GM19324 (cell line): Measurements from ENCODE around the gene MAPK8.

ENCODE experiments used
- ATAC-seq: cut with Tn5 transposase; IDR thresholded peaks from one replicate; pipeline ENCODE4 v1.9.1; 2021; ENCODE audit warnings: mild to moderate bottlenecking, moderate library complexity; ENCODE audit not compliant: unreplicated experiment, low FRiP score

MAPK8 gene

DNA sequence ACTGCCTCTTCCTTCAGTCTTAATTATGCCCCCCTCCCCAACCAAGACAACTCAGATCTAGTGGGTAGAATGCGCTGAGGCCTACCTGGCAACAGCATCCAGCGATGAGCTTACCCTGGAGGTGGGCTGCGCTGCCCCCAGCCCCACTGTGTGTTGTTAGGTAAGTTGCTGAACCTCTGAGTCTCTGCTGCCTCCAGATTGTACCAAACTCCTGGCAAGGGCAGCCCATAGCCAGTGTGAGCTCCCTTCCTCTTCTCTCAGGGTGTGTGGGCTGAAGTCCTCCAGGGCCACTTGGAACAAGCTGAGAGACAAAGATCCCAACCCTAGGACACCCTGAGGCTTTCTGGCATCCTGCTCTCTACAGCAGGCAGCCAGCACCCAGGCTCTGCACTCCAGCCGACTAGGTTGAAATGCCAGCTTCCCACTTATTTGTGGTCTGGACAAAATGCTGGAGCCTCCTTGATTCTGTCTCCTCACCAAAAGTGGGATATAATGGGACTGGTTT, 163.1 kb downstream of the MAPK8 start:
- no peak for ATAC-seq

DNA sequence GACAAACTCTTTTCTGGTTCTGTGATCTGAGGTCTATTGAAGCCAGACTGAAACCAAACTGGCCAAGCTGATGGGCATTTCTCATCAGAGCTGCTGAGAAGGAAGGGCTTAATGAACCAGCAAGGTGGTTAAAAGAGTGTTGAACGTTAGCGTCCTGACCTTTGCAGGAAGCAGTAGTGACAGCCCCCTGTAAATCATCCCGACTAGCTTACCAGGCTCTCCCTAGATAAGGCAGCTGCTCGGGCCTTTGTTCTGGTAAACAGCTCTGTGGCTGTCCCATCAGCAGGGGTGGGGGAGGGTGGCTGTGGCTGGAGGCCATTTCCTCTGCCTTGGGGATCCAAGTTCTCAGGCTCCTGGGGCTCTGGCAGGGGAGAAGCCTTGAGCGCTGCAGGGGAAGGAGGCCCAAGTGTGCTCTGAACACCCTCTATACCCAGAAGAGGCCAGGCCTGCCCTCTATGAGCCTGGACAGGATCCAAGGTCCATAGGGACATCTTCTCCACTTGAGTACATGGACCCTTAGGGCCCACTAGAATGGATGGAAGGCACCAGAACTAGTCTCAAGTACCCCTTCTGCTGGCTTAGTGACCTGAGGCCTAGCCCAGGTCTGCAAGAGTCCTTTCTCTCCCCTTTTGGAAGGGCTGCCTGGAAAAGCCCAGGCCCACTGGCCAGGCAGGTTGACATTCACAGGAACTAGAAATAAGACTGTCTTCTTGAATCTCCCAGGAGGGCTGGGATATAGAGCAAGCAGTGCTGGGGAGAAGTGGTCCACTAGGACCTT, 163.8 kb downstream of the MAPK8 start:
- ATAC-seq: no peak

DNA sequence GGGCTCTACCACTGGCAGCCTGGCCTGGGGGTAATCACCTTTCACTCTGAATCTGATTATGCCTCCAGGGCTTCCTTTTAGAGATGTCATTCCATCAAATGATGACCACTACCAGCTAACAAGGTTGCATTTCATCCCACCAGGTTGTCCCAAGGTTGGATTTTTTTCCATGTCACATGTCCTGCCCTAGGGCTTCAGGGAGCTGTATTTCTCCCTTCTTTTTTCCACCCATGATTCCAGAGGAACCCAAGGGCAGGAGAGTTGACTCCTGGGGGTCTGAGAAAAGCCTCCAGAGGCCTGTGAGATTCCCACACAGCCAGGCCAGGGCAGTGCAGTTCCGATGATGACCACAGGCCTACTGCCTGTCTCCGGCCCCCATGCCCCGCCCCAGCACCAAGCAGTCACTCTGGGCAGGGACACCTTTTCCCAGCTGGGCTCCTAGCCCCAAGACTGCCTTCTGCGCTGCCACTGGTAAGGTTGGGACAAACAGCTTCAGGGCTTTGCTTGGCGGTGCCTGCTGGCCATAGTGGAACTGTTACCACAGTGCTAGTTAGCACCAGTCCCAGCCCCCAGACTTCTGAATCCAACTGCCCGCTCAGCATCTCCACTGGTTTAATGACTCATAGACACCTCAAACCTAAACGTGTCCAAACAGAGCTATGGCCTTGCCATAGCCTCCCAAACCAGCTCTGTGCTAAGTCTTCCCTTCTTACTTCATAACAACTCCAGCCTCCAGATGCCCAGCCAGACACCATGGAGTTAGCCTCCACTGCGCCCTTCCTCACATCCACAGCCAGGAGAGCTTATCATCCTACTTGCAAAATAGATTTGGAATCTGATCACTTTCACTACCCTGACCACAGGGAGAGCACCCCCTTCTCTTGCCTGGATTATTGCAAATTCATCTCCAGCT, 164.7 kb downstream of the MAPK8 start:
- ATAC-seq: no peak

DNA sequence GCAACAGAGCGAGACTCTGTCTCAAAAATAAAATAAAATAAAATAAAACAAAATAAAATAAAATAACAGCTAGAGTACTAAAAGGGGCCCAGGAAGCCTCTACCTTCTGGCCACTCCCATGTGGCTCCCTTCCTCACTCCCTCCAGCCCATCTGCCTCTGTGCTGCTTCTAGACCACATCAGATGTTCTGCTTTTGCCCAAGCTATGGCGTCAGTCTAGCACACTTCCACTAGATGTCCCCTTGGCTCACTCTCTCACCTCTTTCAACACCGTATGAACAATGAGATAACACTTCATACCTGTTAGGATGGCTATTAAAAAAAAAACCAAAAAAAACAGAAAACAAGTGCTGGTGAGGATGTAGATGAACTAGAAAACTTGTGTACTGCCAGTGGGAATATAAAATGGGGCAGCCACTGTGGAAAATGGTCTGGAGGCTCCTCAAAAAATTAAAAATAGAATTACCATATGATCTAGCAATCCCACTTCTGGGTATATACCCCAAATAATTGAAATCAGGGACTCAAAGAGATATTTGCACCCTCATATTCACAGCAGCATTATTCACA, 166.1 kb downstream of the MAPK8 start:
- ATAC-seq: no peak

DNA sequence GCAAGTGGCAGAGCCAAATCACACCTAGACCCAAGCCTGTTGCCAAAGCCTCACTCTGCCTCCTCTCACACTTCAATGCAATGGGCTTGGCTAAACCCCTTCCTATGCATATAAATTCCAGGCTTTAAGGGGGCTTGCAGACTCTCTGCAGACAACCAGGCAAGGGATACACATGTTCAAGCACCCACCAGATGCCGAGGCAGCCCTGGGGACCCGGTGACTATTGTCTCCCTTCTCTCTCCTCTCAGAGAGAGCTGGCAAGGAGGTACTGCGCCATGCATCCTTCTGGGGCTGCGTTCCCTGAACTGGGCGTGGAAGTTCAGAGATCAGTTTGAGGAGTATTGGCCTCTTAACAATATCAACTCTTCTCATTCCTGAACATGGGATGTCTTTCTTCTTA, 167.2 kb downstream of the MAPK8 start:
- ATAC-seq: no peak

DNA sequence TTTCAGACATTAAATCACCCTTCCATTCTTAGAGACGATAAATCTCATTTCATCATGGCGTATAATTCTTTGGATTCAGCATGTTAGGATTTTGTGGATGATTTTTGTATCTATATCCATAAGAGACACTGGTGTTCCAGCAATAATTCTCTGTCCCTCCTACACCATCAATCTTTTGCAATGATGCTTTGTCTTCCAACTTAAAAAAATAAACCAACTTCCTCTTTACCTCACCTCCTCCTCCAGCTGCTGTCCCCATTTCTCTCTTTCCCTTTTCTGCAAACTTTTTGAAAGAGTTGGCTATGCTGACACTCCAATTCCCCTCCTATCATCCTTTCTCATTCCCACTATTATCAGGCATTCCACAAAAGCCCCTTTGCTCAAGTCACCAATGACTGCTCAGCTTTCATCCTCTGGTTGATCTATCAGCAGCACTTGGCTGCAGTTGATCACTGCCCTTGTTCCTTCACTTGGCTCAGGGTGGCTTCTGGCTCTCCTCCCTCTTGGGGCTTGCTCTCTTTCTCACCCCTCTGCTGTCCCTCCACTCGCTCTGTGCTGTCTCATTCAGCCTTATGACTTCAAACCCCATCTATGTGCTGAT, 168.4 kb downstream of the MAPK8 start:
- no peak for ATAC-seq

DNA sequence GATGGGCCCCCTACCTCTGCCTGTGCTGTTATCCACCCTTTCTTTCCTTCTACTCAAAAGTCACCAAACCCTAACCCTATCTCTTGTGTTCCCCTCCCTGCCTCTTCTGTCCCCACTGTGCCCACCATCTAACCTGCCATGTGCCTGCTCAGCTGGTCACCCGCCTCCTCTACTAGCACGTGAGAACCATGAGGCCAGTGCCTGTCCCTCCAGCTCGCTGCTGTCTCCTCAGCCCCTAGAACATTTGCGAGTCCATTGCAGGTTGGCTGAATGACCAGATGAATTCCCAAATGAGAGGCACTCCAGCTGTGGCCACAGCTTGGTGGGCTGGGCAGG, 169.4 kb downstream of the MAPK8 start:
- ATAC-seq: no peak

DNA sequence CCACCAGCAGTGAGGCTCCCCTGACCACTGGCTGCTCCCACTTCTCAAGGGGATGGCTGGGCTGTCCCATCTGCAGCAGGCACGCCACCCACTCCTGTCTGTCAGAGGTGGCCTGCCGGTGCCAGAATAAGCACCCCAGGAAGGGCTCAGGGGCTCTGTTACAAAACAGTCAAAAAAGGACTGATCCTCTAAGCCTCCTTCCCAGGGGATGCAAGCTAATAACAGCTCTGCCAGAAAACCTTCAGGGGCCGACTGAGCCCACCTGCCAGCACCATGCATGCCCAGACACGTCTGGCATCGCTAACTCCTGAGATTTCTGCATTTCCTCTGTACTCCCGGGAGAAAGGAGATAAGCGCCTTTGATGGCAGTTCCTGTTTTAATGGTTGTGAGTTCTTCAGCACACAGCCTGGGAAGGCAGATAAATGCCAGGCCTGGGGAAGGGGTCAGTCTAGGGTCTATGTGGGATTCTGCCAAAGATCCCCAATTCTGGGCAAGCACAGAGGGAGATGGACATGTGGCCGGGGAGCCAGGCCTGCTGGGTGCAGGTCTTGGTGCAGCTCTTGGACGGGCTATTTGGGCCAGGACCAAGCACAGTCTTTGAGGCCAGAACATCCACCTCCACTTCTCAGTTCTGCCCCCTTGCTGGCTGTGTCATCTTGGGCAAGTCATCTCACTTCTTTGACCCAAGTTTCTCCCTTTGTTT, 170.0 kb downstream of the MAPK8 start:
- ATAC-seq: no peak

DNA sequence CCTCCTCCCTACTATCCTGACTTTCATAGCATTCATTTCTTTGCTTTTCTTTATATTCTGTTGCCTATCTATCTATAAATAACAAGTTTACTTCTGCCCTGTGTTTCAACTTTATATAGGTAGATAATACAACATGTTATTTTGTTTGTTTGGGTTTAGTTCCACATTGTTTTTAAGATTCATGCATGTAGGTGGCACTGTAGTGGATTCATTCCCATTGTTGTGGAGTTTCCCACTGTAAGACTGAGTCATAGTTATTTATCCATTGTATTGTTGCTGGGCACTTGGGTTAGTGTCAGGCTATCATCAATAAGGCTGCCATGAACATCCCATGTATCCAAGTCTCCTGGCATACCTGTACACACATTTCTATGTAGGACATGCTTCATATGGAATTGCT, 170.7 kb downstream of the MAPK8 start:
- ATAC-seq: no peak

DNA sequence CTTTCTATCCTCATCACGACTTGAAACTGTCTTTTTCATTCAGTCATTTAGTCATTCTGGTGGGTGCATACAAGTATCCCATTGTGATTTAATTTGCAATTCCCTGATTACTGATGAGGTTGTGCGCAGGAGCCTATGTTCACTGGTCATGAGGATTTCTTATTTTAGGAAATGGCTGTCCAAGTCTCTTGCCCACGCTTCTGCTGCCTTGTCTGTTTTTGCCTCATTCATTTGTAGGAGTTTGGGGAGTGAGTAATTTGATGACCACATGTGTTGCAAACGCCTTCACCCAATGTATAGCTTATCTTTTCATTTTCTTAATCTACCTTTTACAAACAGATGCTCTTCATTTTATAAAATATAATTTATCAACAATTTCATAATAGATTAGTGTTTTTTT, 171.1 kb downstream of the MAPK8 start:
- ATAC-seq: no peak

DNA sequence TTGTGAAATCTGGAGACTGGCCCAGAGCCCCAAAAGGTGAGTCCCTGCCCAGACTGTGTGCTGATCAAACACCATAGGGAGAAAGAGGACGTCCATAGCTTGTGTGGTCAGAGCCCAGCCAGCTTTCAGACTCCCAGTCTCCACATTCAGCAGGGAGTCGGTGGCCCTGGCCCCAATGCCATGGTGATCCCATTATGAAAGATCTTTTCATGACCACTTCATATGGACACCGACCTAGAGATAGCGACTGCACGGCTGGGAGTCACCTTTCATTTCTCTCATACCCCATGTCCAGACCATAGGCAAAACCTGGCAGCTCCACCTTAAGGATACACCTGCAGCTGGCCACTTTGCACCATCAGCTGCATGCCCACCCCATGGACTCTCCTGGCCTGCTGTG, 172.0 kb downstream of the MAPK8 start:
- ATAC-seq: no peak

DNA sequence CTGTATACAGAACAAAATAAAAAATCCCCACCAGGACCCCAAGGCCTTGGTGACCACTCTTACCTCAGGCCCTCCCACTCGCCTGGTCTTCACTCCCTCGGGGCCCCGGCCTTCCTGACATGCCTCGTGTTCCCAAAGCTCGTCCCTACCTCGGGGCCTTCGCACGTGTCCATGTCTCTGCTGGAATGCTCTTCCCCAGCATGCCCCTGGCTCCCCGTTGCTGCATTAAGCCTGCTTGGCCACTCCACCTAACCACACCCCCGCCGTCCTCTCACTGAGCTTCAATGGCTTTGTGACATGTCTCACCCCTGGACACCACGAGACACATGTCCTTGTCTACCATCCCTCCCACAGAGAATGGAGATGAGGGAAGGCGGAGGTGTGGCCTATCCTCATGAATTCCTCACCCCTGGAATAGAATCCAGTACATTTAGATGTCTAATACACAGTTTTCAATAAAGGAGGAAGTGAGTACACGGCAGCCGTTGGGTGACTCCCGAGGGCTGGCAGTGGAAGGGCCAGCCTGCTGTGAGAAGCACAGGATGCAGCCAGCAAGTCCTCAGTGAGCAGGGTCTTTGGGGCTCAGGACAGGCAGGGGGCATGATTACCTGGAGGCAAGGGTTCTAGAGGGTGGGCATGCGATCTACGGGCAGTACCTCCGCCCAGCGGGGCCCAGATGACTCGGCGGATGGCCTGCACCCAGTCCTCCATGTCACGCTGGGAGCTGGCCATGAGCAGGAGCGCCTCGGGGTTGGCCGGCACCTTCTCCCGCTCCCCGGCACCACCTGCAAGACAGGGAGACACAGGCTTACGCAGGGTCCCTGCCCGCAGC, 172.7 kb downstream of the MAPK8 start:
- ATAC-seq: no peak

DNA sequence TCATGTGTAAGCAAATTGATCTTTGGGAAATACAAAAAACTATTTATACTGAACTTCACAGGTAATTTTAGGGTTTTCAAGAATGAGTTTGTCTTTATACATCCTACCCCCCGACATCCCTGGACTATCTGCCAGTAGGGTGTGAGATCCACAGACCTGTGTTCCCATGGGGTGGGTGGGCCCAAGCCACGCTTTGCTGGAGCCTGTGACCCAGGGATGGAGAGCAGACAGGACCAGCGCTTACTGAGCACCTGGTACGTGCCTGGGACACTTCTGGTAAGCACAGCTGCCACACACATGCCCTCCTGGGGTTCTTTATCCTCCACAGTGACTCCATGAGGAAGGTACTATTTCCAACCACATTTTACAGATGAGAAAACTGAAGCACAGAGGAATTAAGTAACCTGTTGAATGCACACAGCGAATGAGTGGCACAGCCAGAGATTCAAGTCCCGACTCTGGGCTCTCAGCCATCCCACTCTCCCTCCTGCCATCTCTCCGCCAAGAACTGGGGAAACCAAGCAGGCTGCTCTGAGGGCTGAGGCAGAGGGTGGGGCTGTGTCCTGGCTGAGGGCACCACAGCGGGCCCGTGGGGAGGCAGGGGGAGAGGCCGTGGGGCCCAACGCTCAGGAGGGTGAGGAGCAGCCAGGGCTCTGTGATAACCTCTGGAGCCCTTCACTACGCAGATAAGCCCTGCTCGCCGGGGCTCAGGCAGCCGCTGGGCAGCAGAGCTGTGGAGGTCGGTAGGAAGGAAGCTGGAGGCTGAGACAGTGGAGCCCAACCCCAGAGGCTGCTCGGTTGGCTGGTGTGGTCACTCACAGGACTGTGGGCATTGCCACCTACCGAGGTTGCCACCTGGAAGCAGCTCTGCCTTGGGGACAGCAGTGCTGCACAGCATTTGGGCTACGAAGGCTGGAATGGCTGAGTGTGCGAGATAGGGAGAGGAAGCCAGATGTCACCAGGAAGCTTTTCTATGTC, 174.2 kb downstream of the MAPK8 start:
- no peak for ATAC-seq

DNA sequence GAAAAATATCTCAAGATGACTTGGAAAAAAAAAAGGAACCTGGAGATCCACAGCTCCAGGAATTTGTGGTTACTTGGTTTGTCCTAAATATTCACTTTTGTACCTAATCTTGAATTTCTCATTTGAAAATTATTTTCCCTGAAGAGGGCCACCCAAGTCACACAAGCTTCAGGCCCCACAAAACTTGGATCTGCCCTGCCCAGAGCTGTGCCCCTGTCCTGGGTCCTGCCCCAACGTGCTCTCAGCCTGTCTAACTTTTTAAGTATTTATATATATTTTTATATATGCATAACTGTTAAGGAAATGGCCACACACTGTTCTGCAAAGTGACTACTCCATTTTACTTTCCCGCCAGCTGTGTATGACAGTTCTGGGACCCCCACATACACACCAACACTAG, 174.9 kb downstream of the MAPK8 start:
- no peak for ATAC-seq

DNA sequence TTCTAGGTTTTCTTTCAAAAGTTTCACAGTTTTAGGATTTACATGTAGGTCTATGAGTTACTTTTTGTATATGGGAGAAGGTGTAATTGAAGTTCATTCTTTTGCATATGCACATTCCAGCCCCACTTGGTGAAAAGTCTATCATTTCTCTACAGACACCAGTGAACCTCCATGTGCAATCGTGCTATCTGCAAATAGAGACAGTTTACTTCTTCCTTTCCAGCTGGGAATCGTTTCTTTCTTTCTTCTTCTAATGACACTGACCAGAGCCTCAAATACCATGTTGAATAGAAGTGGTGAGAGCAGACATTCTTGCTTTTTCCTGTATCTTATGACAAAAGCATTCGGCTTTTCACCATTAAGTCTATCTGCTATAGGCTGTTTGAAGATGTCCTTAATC, 175.7 kb downstream of the MAPK8 start:
- no peak for ATAC-seq

DNA sequence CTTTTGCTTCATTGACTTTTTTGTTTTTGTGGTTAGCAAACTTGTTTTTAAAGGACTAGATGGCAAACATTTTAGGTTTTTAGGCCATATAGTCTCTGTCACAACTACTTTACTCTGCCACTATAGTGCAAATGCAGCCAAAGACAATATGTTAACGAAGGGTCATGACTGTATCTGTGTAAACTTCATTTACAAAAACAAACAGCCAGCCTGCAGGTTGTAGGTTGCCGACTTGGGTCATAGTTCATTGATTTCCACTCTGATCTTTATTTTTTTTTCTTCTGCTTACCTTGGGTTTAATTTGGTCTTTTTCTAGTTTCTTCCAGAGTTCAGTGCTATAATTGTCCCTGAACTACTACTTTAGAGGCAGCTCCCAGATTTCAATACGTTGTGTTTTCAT, 178.4 kb downstream of the MAPK8 start:
- ATAC-seq: no peak

DNA sequence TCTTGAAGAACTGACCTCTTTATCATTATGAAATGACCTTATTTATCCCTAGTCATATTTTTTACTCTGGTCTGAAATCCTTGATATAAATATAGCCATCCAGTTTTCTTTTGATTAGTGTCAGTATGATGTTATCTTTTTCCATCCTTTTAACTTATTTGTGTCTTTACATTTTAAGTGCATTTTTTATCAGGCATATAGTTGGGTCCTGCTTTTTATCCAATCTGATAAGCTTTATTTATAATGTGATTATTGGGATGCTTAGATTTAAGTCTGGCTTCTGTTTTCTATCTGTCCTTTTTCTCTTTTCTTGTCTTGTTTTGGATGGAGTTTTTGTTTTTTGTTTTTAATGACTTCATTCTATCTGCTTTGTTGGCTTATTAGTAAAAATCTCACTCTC, 179.2 kb downstream of the MAPK8 start:
- ATAC-seq: no peak

DNA sequence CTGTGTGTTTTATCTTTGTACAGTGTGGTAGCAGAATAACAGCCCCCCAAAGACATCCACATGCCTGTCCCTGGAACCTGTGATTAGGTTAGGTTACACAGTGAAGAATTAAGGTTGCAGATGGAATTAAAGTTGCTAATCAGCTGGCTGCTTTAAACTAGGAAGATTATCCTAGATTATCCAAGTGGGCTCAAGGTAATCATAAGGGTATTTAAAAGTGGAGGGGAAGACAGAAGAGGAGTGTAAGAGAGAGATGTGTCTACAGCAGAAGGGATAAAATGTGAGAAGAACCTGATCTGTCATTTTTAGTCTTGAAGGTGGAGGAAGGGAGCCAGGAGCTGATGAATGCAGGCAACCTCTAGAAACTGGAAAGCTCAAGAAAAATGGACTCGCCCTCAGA, 180.8 kb downstream of the MAPK8 start:
- no peak for ATAC-seq
